ENCODE data around the gene PHLPP1. TPM values are rescaled to one million over a fixed set of nuclear protein-coding genes. Genes with fewer than 3 reads are reported as not detected.

The PHLPP1 gene
- polyA plus RNA-seq, 1 experiment, result 5.6 TPM

DNA sequence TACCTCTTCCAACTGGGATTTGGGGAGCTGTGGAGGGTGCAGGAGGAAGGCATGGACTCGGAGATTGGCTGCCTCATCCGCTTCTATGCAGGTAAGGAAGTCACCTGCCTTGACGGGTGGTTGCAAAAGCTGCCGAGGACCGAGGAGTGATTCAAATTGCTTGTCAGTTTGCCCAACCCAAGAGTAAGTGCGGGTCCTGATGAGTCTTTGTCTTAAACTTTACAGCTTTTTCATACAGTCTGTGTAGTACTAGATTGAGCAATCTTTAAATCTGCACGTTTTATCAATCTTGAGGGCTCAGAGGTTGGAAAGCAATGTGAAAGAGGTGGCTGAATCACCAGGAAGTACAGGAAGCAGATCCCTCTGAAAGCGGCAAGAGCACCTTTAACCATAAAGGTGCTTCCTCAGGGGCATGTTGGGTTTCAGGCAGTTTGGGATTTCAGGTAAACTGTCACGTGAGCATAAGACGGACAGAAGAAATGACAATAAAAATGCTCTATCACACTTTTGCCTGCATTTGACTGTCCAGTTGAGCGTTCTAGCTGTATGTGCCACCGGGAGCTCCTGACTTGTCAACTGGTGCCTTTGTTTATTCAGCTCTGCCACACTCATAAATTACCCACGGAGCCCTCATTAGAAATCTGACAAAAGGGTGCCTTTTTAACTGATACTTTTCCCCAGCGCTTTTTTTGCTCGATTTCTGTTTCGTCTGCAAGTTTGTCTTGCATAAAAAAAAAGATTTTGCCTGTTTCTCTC lies 2.0 kb downstream of the PHLPP1 start:
- Histone ChIP-seq H3K27ac (ENCODE audit: low read depth, low read length) (no peak overlapping the region), H3K4me3 (ENCODE audit: low read depth, low read length) (peak overlapping the region; percentile 74), H3K27me3 (ENCODE audit: control insufficient read depth, insufficient read depth, low read length) (no peaks in the 10 kb centered on the region), H3K9me3 (ENCODE audit: control insufficient read depth, insufficient read depth, low read length) (no peaks in the 10 kb centered on the region)
- ChIA-PET POLR2A (interaction anchor here (0.6 kb wide), 2 partner anchors 200 to 299 kb away, joined by 6 to 8 read pairs; no protein-coding TSS in a partner anchor), CTCF (interaction anchor here (0.6 to 4.2 kb wide), 5 partner anchors 54 to 721 kb away, joined by 3 to 92 read pairs (median 3); no protein-coding TSS in a partner anchor)
- DNase-seq (ENCODE audit: low read depth, low spot score), result no peak
- no peak for TF ChIP-seq CTCF (IDR thresholded peaks at IDR 0.05; ENCODE audit: low read depth, low read length)

- DNase-seq (ENCODE audit: low read depth, low spot score), result no peak
- TF ChIP-seq CTCF (IDR thresholded peaks at IDR 0.05; ENCODE audit: low read depth, low read length), result no peak
- H3K9me3 ChIP-seq (ENCODE audit: control insufficient read depth, insufficient read depth, low read length), result no peaks in the 10 kb centered on the region
- ChIA-PET CTCF (interaction anchor here (1.0 to 4.2 kb wide), 2 partner anchors 135 to 263 kb away, joined by 3 to 92 read pairs; no protein-coding TSS in a partner anchor), POLR2A (no interaction called here)
- H3K4me3 ChIP-seq (ENCODE audit: low read depth, low read length), result peak overlapping the region; percentile 74
- H3K27me3 ChIP-seq (ENCODE audit: control insufficient read depth, insufficient read depth, low read length), result no peaks in the 10 kb centered on the region
- H3K27ac ChIP-seq (ENCODE audit: low read depth, low read length), result no peak overlapping the region
Observed at GRCh38 chr18:62717925-62718800, 2.8 kb downstream of the PHLPP1 start.

DNA sequence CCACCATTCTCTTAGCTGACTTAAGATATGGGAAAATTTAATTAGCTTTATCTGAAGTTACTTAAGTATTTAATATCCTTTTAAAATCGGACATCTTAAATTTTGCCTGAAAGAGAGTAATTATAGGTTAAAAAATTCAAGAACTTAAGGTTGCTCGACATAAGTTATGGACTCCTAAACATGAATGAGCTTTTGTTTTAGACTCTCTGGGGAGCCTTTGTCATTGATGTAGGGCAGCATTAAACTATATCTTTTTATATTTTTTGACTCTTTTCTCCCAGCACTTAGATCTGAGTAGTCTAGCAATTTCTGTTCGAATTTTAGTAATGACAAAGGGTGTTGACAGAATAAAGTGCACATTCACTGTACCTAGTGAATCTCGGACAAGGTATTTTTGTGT lies 4.7 kb downstream of the PHLPP1 start:
- ChIA-PET CTCF (interaction anchor here (1.9 to 2.3 kb wide), 2 partner anchors 133 to 262 kb away, joined by 6 to 12 read pairs; no protein-coding TSS in a partner anchor), POLR2A (no interaction called here)
- TF ChIP-seq CTCF (IDR thresholded peaks at IDR 0.05; ENCODE audit: low read depth, low read length), result no peak
- H3K4me3 ChIP-seq (ENCODE audit: low read depth, low read length), result no peak overlapping the region
- H3K27me3 ChIP-seq (ENCODE audit: control insufficient read depth, insufficient read depth, low read length), result no peaks in the 10 kb centered on the region
- no peak for DNase-seq (ENCODE audit: low read depth, low spot score)
- no peak overlapping the region for H3K27ac ChIP-seq (ENCODE audit: low read depth, low read length)
- no peaks in the 10 kb centered on the region for H3K9me3 ChIP-seq (ENCODE audit: control insufficient read depth, insufficient read depth, low read length)

GRCh38 chr18:62720766-62721613 lies 5.6 kb downstream of the PHLPP1 start:
- Histone ChIP-seq H3K9me3 (ENCODE audit: control insufficient read depth, insufficient read depth, low read length) (no peaks in the 10 kb centered on the region), H3K27me3 (ENCODE audit: control insufficient read depth, insufficient read depth, low read length) (no peaks in the 10 kb centered on the region), H3K4me3 (ENCODE audit: low read depth, low read length) (no peak overlapping the region), H3K27ac (ENCODE audit: low read depth, low read length) (no peak overlapping the region)
- CTCF ChIA-PET, result interaction anchor here (2.3 kb wide), 1 partner anchor 261 kb away, joined by 12 read pairs; no protein-coding TSS in a partner anchor
- POLR2A ChIA-PET, result no interaction called here
- no peak for DNase-seq (ENCODE audit: low read depth, low spot score)
- no peak for TF ChIP-seq CTCF (IDR thresholded peaks at IDR 0.05; ENCODE audit: low read depth, low read length)

Measured in AG04450 (cell line).